ENCODE results near the gene SHB. TPM values are rescaled to one million over a fixed set of nuclear protein-coding genes. Genes with fewer than 3 reads are reported as not detected.

Gene SHB
- total and polyA plus RNA-seq, 2 of the 13 experiments (the other 11 are each of a cell fraction or from before 2014, with no cell fraction given): 19.4 to 20.7 TPM

GRCh38 chr9:37967014-37967760, 101.8 kb downstream of the SHB start (continued):
- TF ChIP-seq SMAD1 (CRISPR knock-in tag; IDR thresholded peaks at IDR 0.05; ENCODE audit: borderline replicate concordance, low read depth) (no peak), ZNF883 (CRISPR knock-in tag; IDR thresholded peaks at IDR 0.05; ENCODE audit: not compliant biosample characterization) (no peak), EZH2 (conservative IDR thresholded peaks at IDR 0.05; ENCODE audit: low read depth, low read length) (no peak), NFE2L1 (CRISPR knock-in tag; IDR thresholded peaks at IDR 0.05; ENCODE audit: borderline replicate concordance) (no peak), PAF1 (CRISPR knock-in tag; IDR thresholded peaks at IDR 0.05) (no peak), ZMYM4 (CRISPR knock-in tag; IDR thresholded peaks at IDR 0.05) (no peak), ZNF768 (CRISPR knock-in tag; IDR thresholded peaks at IDR 0.05) (peak; percentile 99), ZMYM3 (CRISPR knock-in tag; IDR thresholded peaks at IDR 0.05) (peak; percentile 80), ZNF383 (CRISPR knock-in tag; IDR thresholded peaks at IDR 0.05; ENCODE audit: borderline replicate concordance) (no peak), SMARCC2 (IDR thresholded peaks at IDR 0.05) (no peak), NONO (IDR thresholded peaks at IDR 0.05) (no peak), NONO (CRISPR knock-in tag; conservative IDR thresholded peaks at IDR 0.05) (no peak), ZNF776 (CRISPR knock-in tag; IDR thresholded peaks at IDR 0.05) (no peak), ZNF17 (CRISPR knock-in tag; IDR thresholded peaks at IDR 0.05) (no peak), ARID2 (CRISPR knock-in tag; IDR thresholded peaks at IDR 0.05; ENCODE audit: borderline replicate concordance) (no peak)
- TF ChIP-seq, protein P1, sequence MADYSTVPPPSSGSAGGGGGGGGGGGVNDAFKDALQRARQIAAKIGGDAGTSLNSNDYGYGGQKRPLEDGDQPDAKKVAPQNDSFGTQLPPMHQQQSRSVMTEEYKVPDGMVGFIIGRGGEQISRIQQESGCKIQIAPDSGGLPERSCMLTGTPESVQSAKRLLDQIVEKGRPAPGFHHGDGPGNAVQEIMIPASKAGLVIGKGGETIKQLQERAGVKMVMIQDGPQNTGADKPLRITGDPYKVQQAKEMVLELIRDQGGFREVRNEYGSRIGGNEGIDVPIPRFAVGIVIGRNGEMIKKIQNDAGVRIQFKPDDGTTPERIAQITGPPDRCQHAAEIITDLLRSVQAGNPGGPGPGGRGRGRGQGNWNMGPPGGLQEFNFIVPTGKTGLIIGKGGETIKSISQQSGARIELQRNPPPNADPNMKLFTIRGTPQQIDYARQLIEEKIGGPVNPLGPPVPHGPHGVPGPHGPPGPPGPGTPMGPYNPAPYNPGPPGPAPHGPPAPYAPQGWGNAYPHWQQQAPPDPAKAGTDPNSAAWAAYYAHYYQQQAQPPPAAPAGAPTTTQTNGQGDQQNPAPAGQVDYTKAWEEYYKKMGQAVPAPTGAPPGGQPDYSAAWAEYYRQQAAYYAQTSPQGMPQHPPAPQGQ (CRISPR knock-in tag; IDR thresholded peaks at IDR 0.05; ENCODE audit: borderline replicate concordance): no peak
- TF ChIP-seq, protein P2, sequence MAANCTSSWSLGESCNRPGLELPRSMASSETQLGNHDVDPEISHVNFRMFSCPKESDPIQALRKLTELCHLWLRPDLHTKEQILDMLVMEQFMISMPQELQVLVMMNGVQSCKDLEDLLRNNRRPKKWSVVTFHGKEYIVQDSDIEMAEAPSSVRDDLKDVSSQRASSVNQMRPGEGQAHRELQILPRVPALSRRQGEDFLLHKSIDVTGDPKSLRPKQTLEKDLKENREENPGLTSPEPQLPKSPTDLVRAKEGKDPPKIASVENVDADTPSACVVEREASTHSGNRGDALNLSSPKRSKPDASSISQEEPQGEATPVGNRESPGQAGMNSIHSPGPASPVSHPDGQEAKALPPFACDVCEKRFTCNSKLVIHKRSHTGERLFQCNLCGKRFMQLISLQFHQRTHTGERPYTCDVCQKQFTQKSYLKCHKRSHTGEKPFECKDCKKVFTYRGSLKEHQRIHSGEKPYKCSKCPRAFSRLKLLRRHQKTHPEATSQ (CRISPR knock-in tag; IDR thresholded peaks at IDR 0.05; ENCODE audit: borderline replicate concordance): no peak
- TF ChIP-seq, protein P3, sequence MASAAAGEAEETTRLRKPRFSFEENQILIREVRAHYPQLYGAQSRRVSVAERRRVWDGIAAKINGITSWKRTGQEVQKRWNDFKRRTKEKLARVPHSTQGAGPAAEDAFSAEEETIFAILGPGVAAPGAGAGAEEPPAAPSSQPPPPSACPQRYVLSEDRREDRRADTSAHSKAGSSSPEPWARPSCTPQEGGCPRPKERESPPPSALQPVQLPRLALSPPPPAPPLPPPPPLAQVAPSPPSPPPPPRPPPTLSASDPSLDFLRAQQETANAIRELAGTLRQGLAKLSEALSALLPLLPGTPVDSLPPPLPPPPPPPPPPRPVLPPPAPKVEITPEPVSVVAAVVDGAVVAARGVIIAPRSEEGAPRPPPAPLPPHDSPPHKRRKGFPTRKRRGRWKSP (CRISPR knock-in tag; IDR thresholded peaks at IDR 0.05): no peak
- TF ChIP-seq, protein P4, sequence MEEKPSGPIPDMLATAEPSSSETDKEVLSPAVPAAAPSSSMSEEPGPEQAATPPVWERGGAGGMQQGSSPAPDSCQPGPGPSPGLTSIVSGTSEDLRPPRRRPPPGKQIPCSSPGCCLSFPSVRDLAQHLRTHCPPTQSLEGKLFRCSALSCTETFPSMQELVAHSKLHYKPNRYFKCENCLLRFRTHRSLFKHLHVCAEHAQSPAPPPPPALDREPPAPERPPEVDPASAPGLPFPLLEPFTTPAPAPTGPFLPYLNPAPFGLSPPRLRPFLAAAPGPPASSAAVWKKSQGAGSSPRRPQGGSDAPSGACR (CRISPR knock-in tag; IDR thresholded peaks at IDR 0.05): no peak

All from HepG2 (cell line).